ENCODE measurements around the gene PPP1R14C.

- TF ChIP-seq CTCF (conservative IDR thresholded peaks at IDR 0.05 in 1 of 2, IDR thresholded peaks at IDR 0.05 in 1 of 2; ENCODE audit: low read depth in 1 of 2, low read length in 2 of 2) (no peak), EZH2 (IDR thresholded peaks at IDR 0.05; ENCODE audit: low read length, missing control alignments) (no peak)
These were observed 49.4 kb upstream of the PPP1R14C start for GRCh38 chr6:150093397-150093796.

Data from fibroblast of lung (primary cell).